K562 (cell line): ENCODE data around the gene METTL3. TPM values are rescaled to one million over a fixed set of nuclear protein-coding genes. Genes with fewer than 3 reads are reported as not detected.

Experiments
- ATAC-seq: fragments of 200-7000 bp; cut with Tn5 transposase; 3 replicates; pipeline ENCODE4 v1.9.1; 2020; ENCODE audit warnings: moderate library complexity
- BruUV-seq: library from RNA; stranded (reverse); fragments of 400-500 nt; replicated peaks from 2 replicates; lab custom pipeline; 2021; lab: Mats Ljungman, UMichigan
- CTCF ChIA-PET: fragments of 300-600 bp; formaldehyde crosslinking; extraction: SDS; loops from one replicate; lab custom pipeline; 2021; ENCODE audit warnings: low intra/inter-chr PET ratio; lab: Yijun Ruan, JAX
- POLR2A ChIA-PET: fragments of 300-600, 350-650 bp; sonication (Branson Sonifier 250); formaldehyde crosslinking; extraction: SDS; loops from one replicate; lab custom pipeline; 2021; ENCODE audit warnings: antibody characterized with exemption, inconsistent platforms; lab: Yijun Ruan, JAX
- DNase-seq, 4 experiments: peaks; one replicate each; pipeline versions ENCODE4 v3.0.0 to v3.0.0-alpha.2; 2011 to 2018; ENCODE audit warnings: low spot score in 3 of 4, mixed read lengths in 3 of 4; ENCODE audit errors: extremely low read depth in 1 of 4
- FAIRE-seq: peaks from 2 replicates; lab custom pipeline; 2011; peaks lifted over from hg19 to GRCh38; lab: Jason Lieb, UNC
- H2AFZ ChIP-seq: 2 replicates; pipeline ENCODE4 v1.6.0; 2011; ENCODE audit warnings: low read depth, low read length, control low read depth, inconsistent platforms
- H3K27ac ChIP-seq: fragments of 200-600 bp; 3 replicates; pipeline ENCODE4 v1.8.0; 2011; ENCODE audit warnings: low read depth, mild to moderate bottlenecking, control low read depth, inconsistent platforms, low read length, moderate library complexity, mixed read lengths; ENCODE audit errors: extremely low read depth
- H3K27me3 ChIP-seq, 2 experiments: fragments of 300-600 bp in 1 of 2; 2 replicates in 1 of 2; 3 replicates in 1 of 2; pipeline versions ENCODE4 v1.6.0 to v1.8.0; 2011; ENCODE audit warnings: inconsistent platforms in 2 of 2, low read length in 2 of 2, mild to moderate bottlenecking in 1 of 2, mixed read lengths in 1 of 2, moderate library complexity in 1 of 2; ENCODE audit not compliant: control insufficient read depth in 2 of 2, insufficient read depth in 2 of 2
- H3K36me3 ChIP-seq: fragments of 300-600 bp; 3 replicates; pipeline ENCODE4 v1.8.0; 2011; ENCODE audit warnings: mild to moderate bottlenecking, low read length, inconsistent platforms; ENCODE audit not compliant: control insufficient read depth, insufficient read depth
- H3K4me1 ChIP-seq, 2 experiments: fragments of 200-600 bp in 1 of 2; replicated peaks in 1 of 2; 2 replicates in 1 of 2; 3 replicates in 1 of 2; pipeline versions ENCODE4 v1.5.1 to v1.8.0; 2011; ENCODE audit warnings: inconsistent platforms in 2 of 2, low read length in 2 of 2, mild to moderate bottlenecking in 1 of 2, mixed read lengths in 1 of 2, moderate library complexity in 1 of 2; ENCODE audit not compliant: control insufficient read depth in 2 of 2, insufficient read depth in 2 of 2
- H3K4me2 ChIP-seq: 2 replicates; pipeline ENCODE4 v1.6.1; 2011; ENCODE audit warnings: low read length, control low read depth, inconsistent platforms, mixed read lengths; ENCODE audit not compliant: insufficient read depth
- H3K4me3 ChIP-seq: fragments of 200-600 bp; sonication (generic), shearing (Covaris generic); 2 replicates; pipeline ENCODE4 v1.5.1; 2016; ENCODE audit warnings: control low read depth, inconsistent platforms
- H3K79me2 ChIP-seq: fragments of 200-600 bp; 3 replicates; pipeline ENCODE4 v1.8.0; 2011; ENCODE audit warnings: low read length, inconsistent platforms; ENCODE audit not compliant: control insufficient read depth, insufficient read depth
- H3K9ac ChIP-seq, 2 experiments: 2 replicates each; pipeline versions ENCODE4 v1.6.0 to v1.6.1; 2011; ENCODE audit warnings: low read depth in 2 of 2, low read length in 2 of 2, control low read depth in 1 of 2, inconsistent platforms in 1 of 2, mild to moderate bottlenecking in 1 of 2, mixed read lengths in 1 of 2; ENCODE audit not compliant: insufficient read depth in 1 of 2
- H3K9me1 ChIP-seq: one replicate; pipeline ENCODE4 v1.6.0; 2011; ENCODE audit warnings: inconsistent platforms, mild to moderate bottlenecking, low read length, moderate library complexity; ENCODE audit not compliant: control insufficient read depth, insufficient read depth
- H3K9me3 ChIP-seq: replicated peaks from 2 replicates; pipeline ENCODE4 v1.5.1; 2011; ENCODE audit warnings: low read depth, low read length, inconsistent platforms; ENCODE audit not compliant: control insufficient read depth, insufficient read depth
- H4K20me1 ChIP-seq: replicated peaks from 2 replicates; pipeline ENCODE4 v1.6.1; 2011; ENCODE audit warnings: low read length, inconsistent platforms, mixed read lengths; ENCODE audit not compliant: control insufficient read depth, insufficient read depth
- BACH1 ChIP-seq: fragments of 200-800 bp; sonication (Bioruptor generic); IDR thresholded peaks from 2 replicates; pipeline ENCODE4 v1.6.1; 2016; ENCODE audit warnings: missing genetic modification characterization, missing compliant biosample characterization
- CREB1 ChIP-seq, 2 experiments: sonication (generic) in 1 of 2; formaldehyde crosslinking in 1 of 2; IDR thresholded peaks; 2 replicates each; pipeline versions ENCODE4 v1.6.1 to v1.8.0; 2012 to 2022; ENCODE audit warnings: inconsistent platforms in 1 of 2, mild to moderate bottlenecking in 1 of 2, missing genetic modification reagents in 1 of 2, moderate library complexity in 1 of 2
- ERF ChIP-seq: fragments of 450-650 bp; formaldehyde crosslinking; IDR thresholded peaks from 2 replicates; pipeline ENCODE4 v1.4.0; 2020; ENCODE audit warnings: mild to moderate bottlenecking, mixed read lengths
- ETV5 ChIP-seq: sonication (generic); formaldehyde crosslinking; IDR thresholded peaks from 2 replicates; pipeline ENCODE4 v1.4.0; 2020; ENCODE audit warnings: low read depth, mild to moderate bottlenecking, missing genetic modification reagents
- HMG20B ChIP-seq: fragments of 250-450 bp; sonication (Bioruptor Pico); IDR thresholded peaks from 2 replicates; pipeline ENCODE4 v1.5.0; 2021; ENCODE audit warnings: mild to moderate bottlenecking
- MTA1 ChIP-seq: fragments of 450-650 bp; IDR thresholded peaks from 2 replicates; pipeline ENCODE4 v1.6.1; 2017; ENCODE audit warnings: borderline replicate concordance
- NR2F6 ChIP-seq: fragments of 450-650 bp; formaldehyde crosslinking; IDR thresholded peaks from 2 replicates; pipeline ENCODE4 v1.4.0; 2020; ENCODE audit warnings: mild to moderate bottlenecking
- PTTG1 ChIP-seq: fragments of 450-650 bp; IDR thresholded peaks from 2 replicates; pipeline ENCODE4 v1.6.1; 2016; ENCODE audit warnings: low read depth, mild to moderate bottlenecking, missing genetic modification characterization, missing compliant biosample characterization
- SLC30A9 ChIP-seq: fragments of 250-450 bp; sonication (Bioruptor Pico); IDR thresholded peaks from 2 replicates; pipeline ENCODE4 v1.8.0; 2022; ENCODE audit warnings: mild to moderate bottlenecking, moderate library complexity
- SMAD1 ChIP-seq: fragments of 150-350 bp; IDR thresholded peaks from 2 replicates; pipeline ENCODE4 v1.6.1; 2014; ENCODE audit warnings: low read length, low read depth; ENCODE audit not compliant: partially characterized antibody
- SMARCA5 ChIP-seq: fragments of 450-650 bp; IDR thresholded peaks from 2 replicates; pipeline ENCODE4 v1.6.1; 2016
- TAF1 ChIP-seq: IDR thresholded peaks from 2 replicates; pipeline ENCODE4 v1.6.1; 2011; ENCODE audit warnings: mild to moderate bottlenecking, low read length, moderate library complexity; ENCODE audit not compliant: insufficient read depth, control insufficient read depth, severe bottlenecking; ENCODE audit errors: extremely low read depth
- YBX1 ChIP-seq: fragments of 450-650 bp; IDR thresholded peaks from 2 replicates; pipeline ENCODE4 v1.7.1; 2016; ENCODE audit warnings: mild to moderate bottlenecking
- ZBTB1 ChIP-seq: sonication (generic); formaldehyde crosslinking; IDR thresholded peaks from 2 replicates; pipeline ENCODE4 v1.8.1; 2023; ENCODE audit warnings: missing genetic modification reagents, low read depth, mild to moderate bottlenecking, borderline replicate concordance
- ZNF134 ChIP-seq: fragments of 250-450 bp; sonication (Bioruptor Pico); conservative IDR thresholded peaks from 2 replicates; pipeline ENCODE4 v1.4.0; 2020
- ZNF583 ChIP-seq: fragments of 250-450 bp; sonication (Bioruptor Pico); IDR thresholded peaks from 2 replicates; pipeline ENCODE4 v1.4.0; 2020
- ZNF77 ChIP-seq: fragments of 250-450 bp; sonication (Bioruptor Pico); IDR thresholded peaks from 2 replicates; pipeline ENCODE4 v1.5.0; 2020
- ZZZ3 ChIP-seq: fragments of 450-650 bp; IDR thresholded peaks from 2 replicates; pipeline ENCODE4 v1.6.1; 2016; ENCODE audit warnings: antibody characterized with exemption, mild to moderate bottlenecking, moderate library complexity
- WGBS: fragments of 100-300 bp; shearing (Covaris generic); methylation state at CpG from one replicate; pipeline ENCODE4 v1.1.6; 2016; ENCODE audit warnings: low coverage, mixed read lengths; ENCODE audit not compliant: insufficient coverage; ENCODE audit errors: missing lambda C conversion rate; 5-methylcytosine and 5-hydroxymethylcytosine counted together
- in situ Hi-C: fragments of 300-500 bp; cut with MboI; formaldehyde crosslinking; loops from 4 replicates; pipeline ENCODE4 v1.15.0; 2018; ENCODE audit warnings: inconsistent platforms, mixed read lengths
- intact Hi-C: fragments of 100-400 bp; cut with micrococcal nuclease; formaldehyde crosslinking; loops from 2 replicates; pipeline ENCODE4 v1.14.2; 2022
- polyA plus RNA-seq, 8 experiments: library from polyadenylated mRNA; depleted of rRNA in 4 of 8; stranded (reverse) in 5 of 8; unstranded in 3 of 8; fragments of >200 nt; fragmentation: Nextera tagmentation in 2 of 8; fragmentation: Illumina TruSeq in 1 of 8; extraction: Ambion mirVana in 2 of 8; extraction: Trizol in 1 of 8; gene quantifications; 2 replicates each; pipeline versions ENCODE4 v1.2.1 to v1.2.3, GENCODE V29; 2011 to 2014; ENCODE audit warnings: inconsistent platforms in 1 of 8, missing spikeins in 1 of 8
- total RNA-seq, 7 experiments: library from RNA; depleted of rRNA in 6 of 7; stranded (reverse); fragments of >200 nt in 6 of 7; fragmentation: Illumina TruSeq in 2 of 7; extraction: Trizol in 2 of 7; gene quantifications; 2 replicates each; pipeline versions ENCODE4 v1.2.1 to v1.2.3, GENCODE V29; 2011 to 2021; ENCODE audit warnings: low replicate concordance in 1 of 7
- TF ChIP-seq, protein P1 (sequence below), 2 experiments: fragments of 250-450 bp in 1 of 2; fragments of 450-650 bp in 1 of 2; sonication (Bioruptor Pico) in 1 of 2; IDR thresholded peaks; 2 replicates each; pipeline versions ENCODE4 v1.6.1 to v1.8.0; 2016 to 2021; ENCODE audit warnings: mild to moderate bottlenecking in 2 of 2, moderate library complexity in 2 of 2, missing compliant biosample characterization in 1 of 2, missing genetic modification characterization in 1 of 2
- TF ChIP-seq, protein P2 (sequence below): fragments of 250-450 bp; sonication (Bioruptor Pico); IDR thresholded peaks from 2 replicates; pipeline ENCODE4 v1.4.0; 2020; ENCODE audit warnings: mild to moderate bottlenecking, moderate library complexity

METTL3 gene
- total and polyA plus RNA-seq, 9 of the 15 experiments (the other 6 are each of a cell fraction or from before 2014, with no cell fraction given) = 42.1 to 151 (median 65.7) TPM

DNA sequence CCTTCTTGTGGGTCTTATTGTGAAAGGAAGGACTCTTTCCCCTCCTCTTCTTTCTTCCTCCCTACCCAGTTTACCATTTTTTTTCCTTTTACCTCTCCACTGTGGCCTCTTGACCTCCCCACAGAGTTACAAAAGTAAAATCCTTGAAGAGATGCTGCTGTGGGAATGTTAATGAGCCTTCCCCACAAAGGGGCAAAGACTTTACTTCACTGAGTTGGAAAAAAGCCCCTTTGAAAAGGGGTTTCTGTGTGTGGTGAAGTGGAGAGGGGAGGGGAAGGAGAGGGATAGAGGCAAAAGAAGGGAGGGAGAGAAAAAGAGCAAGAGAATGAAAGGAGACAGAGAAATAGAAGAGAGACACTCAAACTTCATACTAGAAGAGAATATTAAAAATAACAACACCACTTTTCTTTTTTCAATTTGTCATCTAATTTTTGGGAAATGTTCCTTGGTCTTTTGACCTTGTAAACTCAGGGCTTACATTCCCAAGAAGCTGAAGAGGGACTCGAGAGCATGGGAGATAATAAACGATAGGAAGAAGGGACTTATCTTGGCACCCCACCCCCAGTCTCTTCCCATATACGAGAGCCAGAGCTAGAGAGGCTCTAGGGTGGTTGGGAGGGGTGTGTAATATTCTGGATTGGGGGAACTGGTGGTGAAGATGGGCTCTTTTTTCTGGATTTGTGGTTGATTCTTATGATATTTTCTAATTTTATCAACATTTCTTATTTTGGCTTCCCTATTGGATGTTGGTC is 28.2 kb upstream of the METTL3 start (continued):
- TF ChIP-seq TAF1 = no peak

DNA sequence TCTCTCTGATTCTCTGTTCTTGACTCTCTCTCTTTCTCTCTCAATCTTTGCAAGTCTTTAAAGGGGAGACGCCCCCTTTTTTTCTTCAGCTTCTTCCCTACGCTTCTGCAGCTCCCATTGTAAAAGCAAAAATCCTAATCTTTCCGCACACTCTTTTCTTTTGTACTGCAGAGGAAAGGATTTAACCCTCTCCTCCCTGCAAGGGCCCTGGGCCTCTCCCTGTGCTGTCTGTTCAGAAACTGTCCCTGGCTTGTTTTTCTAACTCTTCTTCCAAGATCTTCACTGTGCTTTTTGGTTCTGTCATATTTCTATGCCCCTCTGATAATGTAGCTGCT is 25.9 kb upstream of the METTL3 start:
- ChIA-PET POLR2A (interaction anchor here (0.5 to 1.8 kb wide), 3 partner anchors 8 to 155 kb away, joined by 3 to 4 read pairs (median 4); partner anchors contain the start of gene METTL3), CTCF (no interaction called here)
- FAIRE-seq = no peak
- Histone ChIP-seq H3K4me1 (peaks cover 3 to 8% of the 10 kb centered on the region in 2 experiments; a peak in 4 of 5 replicates), H3K27ac (no peak overlapping the region), H3K4me3 (no peak overlapping the region), H3K9me1 (no peaks in the 10 kb centered on the region), H3K36me3 (no peaks in the 10 kb centered on the region), H3K9ac (no peak overlapping the region; a peak in 1 of 4 replicates), H3K4me2 (0 out of 2 replicates have a peak overlapping the region, but pooled peaks have one; percentile 18), H3K9me3 (no peaks in the 10 kb centered on the region), H4K20me1 (no peaks in the 10 kb centered on the region), H2AFZ (0 out of 2 replicates have a peak overlapping the region, but pooled peaks have one; percentile 40), H3K27me3 (no peaks in the 10 kb centered on the region), H3K79me2 (no peaks in the 10 kb centered on the region)
- WGBS = 20% methylated on average over 1 of the region's 3 CpGs
- TF ChIP-seq SLC30A9 (CRISPR knock-in tag) = no peak
- no peak for TF ChIP-seq ETV5 (CRISPR knock-in tag)
- TF ChIP-seq ERF = no peak
- no peak for TF ChIP-seq ZNF134 (CRISPR knock-in tag)
- TF ChIP-seq ZNF583 (CRISPR knock-in tag) = no peak
- TF ChIP-seq MTA1 = no peak
- TF ChIP-seq, protein P1, sequence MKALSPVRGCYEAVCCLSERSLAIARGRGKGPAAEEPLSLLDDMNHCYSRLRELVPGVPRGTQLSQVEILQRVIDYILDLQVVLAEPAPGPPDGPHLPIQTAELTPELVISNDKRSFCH (CRISPR knock-in tag; IDR thresholded peaks at IDR 0.05) = no peak
- TF ChIP-seq, protein P1 (tag; IDR thresholded peaks at IDR 0.05) = no peak
- TF ChIP-seq SMARCA5 = no peak
- TF ChIP-seq YBX1 = no peak
- TF ChIP-seq ZZZ3 = no peak
- no peak for TF ChIP-seq PTTG1 (tag)
- TF ChIP-seq SMAD1 = no peak
- no peak for TF ChIP-seq CREB1 (IDR thresholded peaks at IDR 0.05)
- TF ChIP-seq CREB1 (CRISPR knock-in tag; IDR thresholded peaks at IDR 0.05) = no peak
- TF ChIP-seq, protein P2, sequence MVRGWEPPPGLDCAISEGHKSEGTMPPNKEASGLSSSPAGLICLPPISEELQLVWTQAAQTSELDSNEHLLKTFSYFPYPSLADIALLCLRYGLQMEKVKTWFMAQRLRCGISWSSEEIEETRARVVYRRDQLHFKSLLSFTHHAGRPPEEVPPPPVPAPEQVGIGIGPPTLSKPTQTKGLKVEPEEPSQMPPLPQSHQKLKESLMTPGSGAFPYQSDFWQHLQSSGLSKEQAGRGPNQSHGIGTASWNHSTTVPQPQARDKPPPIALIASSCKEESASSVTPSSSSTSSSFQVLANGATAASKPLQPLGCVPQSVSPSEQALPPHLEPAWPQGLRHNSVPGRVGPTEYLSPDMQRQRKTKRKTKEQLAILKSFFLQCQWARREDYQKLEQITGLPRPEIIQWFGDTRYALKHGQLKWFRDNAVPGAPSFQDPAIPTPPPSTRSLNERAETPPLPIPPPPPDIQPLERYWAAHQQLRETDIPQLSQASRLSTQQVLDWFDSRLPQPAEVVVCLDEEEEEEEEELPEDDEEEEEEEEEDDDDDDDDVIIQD = no peak
- no peak for TF ChIP-seq BACH1 (tag)
- no peak for TF ChIP-seq HMG20B (CRISPR knock-in tag)
- no peak for TF ChIP-seq NR2F6 (CRISPR knock-in tag)
- no peak for TF ChIP-seq ZNF77
- no peak for TF ChIP-seq ZBTB1 (CRISPR knock-in tag)
- BruUV-seq = no TSS peak
- in situ Hi-C loops (no loop called here), intact Hi-C loops (no loop called here)
- ATAC-seq = no peak
- DNase-seq = no peak
